Measurements from ENCODE around the gene NEGR1. TPM values are rescaled to one million over a fixed set of nuclear protein-coding genes. Genes with fewer than 3 reads are reported as not detected.

NEGR1 gene
- polyA plus RNA-seq, 3 donors, result 1.6 to 45.8 (median 10.3) TPM

- H3K27ac ChIP-seq (ENCODE audit: low read depth, low read length), result no peak overlapping the region
- WGBS, 3 donors, result 67 to 88% (median 84%) methylated on average over 4 of the region's 4 CpGs
These were observed 442.5 kb downstream of the NEGR1 start for GRCh38 chr1:71839876-71840275.

DNA sequence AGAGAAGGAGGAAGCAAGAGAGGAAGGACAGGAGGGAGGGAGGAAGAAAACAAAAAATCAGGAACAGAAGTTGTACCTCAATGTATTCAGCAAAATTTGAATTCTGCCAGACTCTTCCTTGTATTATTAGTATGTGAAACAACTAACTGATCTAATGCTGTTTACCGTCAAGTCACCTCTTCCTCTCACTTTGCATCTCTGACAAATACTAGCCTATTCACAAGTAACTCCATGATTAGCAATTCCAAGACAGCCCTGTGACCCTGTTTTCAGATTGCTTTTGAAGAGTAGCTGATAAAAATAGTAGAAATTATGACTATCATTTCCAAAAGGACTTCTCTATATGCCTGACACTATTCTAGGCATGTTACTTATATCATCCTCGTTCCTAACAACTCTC is 445.4 kb downstream of the NEGR1 start:
- WGBS, 3 donors, result 55 to 74% (median 67%) methylated on average over 2 of the region's 2 CpGs
- H3K27ac ChIP-seq (ENCODE audit: low read depth, low read length), result no peak overlapping the region

DNA sequence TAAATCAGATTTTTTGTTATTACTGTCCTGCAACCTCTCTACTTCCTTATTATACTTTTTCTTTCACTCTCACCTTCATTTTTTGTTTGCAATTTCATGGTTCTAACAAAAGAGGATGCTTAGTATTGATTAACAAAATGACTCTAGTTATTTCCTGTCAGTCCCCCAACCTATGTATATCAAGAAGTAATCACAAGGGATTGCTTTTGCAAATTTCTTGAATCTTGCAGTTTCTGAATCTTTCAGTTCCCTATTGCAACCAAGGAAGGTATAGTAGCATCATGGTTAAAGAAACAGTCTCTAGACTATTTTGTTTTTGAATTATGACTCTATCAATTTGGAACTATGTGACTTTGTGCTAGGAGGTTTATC is 446.9 kb downstream of the NEGR1 start:
- no peak overlapping the region for H3K27ac ChIP-seq (ENCODE audit: low read depth, low read length)

DNA sequence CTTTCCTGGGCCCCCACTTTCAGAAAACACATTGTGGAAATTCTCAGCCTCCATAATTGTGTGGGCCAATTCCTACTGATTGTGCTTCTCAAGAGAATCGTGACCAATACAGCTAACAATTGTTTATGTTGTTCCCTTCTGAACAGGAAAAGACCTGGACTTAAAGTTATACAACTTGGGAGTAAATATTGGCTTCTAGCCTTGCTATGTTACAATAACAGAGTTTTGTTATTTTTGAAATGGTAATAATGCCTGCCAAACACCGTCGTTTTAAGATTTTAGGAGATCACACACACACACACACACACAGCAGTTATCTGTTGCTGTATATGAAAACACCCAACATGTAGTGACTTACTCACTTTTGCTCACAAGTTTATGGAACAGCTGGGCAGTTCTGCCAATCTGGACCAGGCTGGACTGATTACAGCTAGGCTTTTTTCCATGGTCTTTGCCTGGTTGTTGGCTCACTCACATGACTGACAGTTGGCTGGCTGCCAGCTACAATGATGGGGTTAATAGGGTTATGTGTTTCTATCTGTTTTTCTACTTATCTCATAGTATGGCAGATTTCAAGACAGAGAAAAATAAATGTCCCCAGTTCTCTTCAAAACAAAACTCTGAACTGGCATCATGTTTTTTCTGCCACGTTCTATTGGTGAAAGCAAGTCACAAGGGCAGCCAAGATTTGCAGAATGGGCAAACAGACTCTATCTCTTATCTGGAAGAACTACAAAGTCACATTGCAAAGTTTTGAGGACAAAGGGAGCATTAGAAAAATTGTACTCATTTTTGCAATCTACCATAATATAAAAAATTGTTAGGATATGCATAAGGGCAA is 447.5 kb downstream of the NEGR1 start:
- H3K27ac ChIP-seq (ENCODE audit: low read depth, low read length), result no peak overlapping the region
- 33 to 59% (median 52%) methylated on average over 4 of the region's 4 CpGs for WGBS, 3 donors

- 71 to 86% (median 75%) methylated on average over 4 of the region's 4 CpGs for WGBS, 3 donors
- H3K27ac ChIP-seq (ENCODE audit: low read depth, low read length), result no peak overlapping the region
These were observed 450.7 kb downstream of the NEGR1 start for GRCh38 chr1:71831646-71832045.

GRCh38 chr1:71829346-71829745 is 453.0 kb downstream of the NEGR1 start:
- 89 to 95% (median 89%) methylated on average over 8 of the region's 8 CpGs for WGBS, 3 donors
- H3K27ac ChIP-seq (ENCODE audit: low read depth, low read length), result no peak overlapping the region

DNA sequence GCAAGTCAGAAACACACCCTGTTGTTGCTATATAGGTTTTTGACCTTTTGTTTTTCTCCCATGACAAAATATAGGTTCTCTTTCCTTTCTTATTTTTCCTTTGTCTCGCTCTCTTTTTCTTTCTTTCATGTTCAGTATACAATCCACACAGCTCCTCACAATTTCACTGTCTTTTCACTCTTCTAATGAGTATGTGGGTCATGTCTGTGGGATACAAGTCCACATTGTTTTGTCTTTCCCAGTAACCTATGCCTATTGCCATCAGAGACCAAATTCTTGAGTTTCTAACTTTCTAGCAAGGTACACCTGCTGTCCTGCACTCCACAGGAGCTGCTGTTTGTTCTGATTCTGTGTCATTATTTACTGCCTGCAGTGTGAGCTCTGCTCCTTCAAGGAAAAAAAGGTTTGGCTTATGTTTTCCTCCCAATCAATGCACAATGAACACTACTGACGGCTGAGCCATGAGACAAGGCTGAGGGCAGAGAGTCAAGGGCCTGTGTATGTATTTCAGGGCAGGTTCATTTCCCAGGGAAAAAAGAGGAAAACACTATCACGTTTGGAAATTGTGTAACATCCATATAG is 453.8 kb downstream of the NEGR1 start:
- H3K27ac ChIP-seq (ENCODE audit: low read depth, low read length), result no peak overlapping the region
- WGBS, 3 donors, result 44 to 61% (median 51%) methylated on average over 3 of the region's 3 CpGs

- no peak overlapping the region for H3K27ac ChIP-seq (ENCODE audit: low read depth, low read length)
- 54 to 80% (median 78%) methylated on average over 4 of the region's 4 CpGs for WGBS, 3 donors
These were observed 458.5 kb downstream of the NEGR1 start for GRCh38 chr1:71823708-71824305.

DNA sequence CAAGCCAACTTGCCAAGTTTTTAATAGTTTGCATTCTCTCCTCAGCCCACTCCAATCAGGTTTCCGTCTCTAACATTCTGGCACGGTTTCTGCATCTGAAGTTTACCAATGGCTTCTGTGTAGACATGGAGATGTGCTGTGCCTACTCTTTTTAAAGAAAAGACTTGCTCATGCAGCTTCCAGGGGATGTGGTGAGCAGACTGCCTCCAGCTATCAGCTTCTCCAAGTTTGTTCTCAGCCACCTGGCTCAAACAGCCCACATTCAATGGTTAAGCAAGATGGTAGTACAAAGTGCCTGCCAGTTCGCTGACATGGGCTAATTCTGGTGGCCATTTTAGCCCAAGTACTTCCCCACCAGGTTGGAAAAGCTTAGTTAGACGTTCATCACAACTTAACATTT is 465.3 kb downstream of the NEGR1 start:
- WGBS, 3 donors, result 77 to 80% (median 78%) methylated on average over 4 of the region's 4 CpGs
- no peak overlapping the region for H3K27ac ChIP-seq (ENCODE audit: low read depth, low read length)

DNA sequence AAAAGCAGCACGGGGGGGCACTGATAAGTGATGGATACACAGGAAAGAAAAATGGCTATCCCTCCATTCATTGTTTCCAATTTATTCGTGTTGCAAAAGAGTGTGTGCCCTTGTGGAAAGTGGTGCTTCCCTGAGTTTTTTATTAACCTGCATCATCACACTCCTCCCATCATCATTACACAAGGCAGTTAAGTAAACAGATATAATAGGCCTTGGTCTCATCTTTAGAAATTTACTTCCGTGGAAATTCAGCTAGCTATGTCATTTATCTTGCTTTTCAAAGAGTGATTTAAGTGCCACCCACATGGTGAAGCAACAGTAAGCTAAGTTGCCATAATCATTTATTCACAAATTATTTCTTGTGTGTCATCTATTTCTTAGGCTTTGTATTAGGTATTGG is 473.3 kb downstream of the NEGR1 start:
- no peak overlapping the region for H3K27ac ChIP-seq (ENCODE audit: low read depth, low read length)
- WGBS, 3 donors, result 48 to 64% (median 62%) methylated on average over 3 of the region's 3 CpGs

DNA sequence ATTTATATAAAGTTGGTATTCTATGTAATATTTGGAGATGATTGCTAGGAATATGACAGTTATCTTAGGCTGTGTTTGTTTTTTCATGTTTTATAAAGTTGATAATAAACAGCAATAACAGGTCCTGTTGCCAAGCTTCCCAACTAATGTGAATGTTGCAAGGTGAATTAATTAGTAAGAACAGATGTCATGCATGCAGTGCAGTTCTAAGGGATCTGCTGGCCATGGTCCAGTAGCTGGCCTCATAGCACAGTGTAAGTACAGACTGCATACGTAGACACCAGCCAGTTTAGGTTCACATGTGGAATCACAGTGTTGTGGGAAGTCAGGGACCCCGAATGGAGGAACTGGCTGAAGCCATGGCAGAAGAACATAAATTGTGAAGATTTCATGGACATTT is 478.2 kb downstream of the NEGR1 start:
- 64 to 88% (median 86%) methylated on average over 2 of the region's 2 CpGs for WGBS, 3 donors
- H3K27ac ChIP-seq (ENCODE audit: low read depth, low read length), result no peak overlapping the region

GRCh38 chr1:71796006-71796405 is 486.3 kb downstream of the NEGR1 start:
- H3K27ac ChIP-seq (ENCODE audit: low read depth, low read length), result no peak overlapping the region

DNA sequence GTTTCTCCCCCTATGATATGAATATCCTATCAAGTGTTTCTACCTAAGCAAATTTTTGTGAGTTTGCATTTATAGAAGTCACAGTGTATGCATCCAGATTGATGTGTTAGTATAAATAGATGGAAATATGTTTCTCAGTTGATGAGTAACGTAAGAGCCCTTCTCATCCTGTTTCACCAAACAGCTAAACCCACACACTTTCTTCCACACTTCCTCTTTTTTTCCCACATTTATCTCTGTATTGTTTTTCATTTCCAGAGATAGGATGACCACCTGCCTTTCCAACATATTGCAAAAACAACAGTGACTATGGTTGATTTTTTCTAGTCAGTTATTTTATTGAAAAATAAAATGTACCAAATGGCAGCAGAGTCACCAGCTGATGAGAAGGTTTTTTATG is 490.1 kb downstream of the NEGR1 start:
- 44 to 91% (median 50%) methylated on average over 1 of the region's 1 CpG for WGBS, 3 donors
- no peak overlapping the region for H3K27ac ChIP-seq (ENCODE audit: low read depth, low read length)

- WGBS, 3 donors, result 33 to 67% (median 63%) methylated on average over 1 of the region's 1 CpG
- H3K27ac ChIP-seq (ENCODE audit: low read depth, low read length), result no peak overlapping the region
These were observed 494.2 kb downstream of the NEGR1 start for GRCh38 chr1:71788113-71788512.

- WGBS, 3 donors, result 33 to 73% (median 65%) methylated on average over 1 of the region's 1 CpG
- H3K27ac ChIP-seq (ENCODE audit: low read depth, low read length), result no peak overlapping the region
These were observed 494.6 kb downstream of the NEGR1 start for GRCh38 chr1:71787699-71788098.

DNA sequence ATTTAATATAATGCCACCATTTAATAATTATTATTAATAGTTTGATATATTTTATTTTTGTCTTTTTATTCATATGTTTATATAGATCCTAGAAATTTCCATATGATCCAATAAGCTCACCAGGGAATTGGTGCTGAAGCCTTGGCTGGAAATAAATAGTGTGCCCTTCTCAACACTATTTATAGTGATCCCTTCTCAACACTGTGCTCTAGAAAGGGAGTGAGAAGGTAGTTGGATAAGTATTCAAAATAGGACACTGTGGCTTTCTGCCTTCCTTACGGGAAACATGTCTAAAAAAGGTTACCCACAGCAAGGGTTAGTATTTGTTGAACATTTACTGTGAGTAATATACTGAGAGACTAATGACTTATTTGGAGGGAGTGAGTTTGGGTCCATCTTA is 496.1 kb downstream of the NEGR1 start:
- no peak overlapping the region for H3K27ac ChIP-seq (ENCODE audit: low read depth, low read length)
- WGBS, 3 donors, result 81 to 93% (median 88%) methylated on average over 1 of the region's 1 CpG

DNA sequence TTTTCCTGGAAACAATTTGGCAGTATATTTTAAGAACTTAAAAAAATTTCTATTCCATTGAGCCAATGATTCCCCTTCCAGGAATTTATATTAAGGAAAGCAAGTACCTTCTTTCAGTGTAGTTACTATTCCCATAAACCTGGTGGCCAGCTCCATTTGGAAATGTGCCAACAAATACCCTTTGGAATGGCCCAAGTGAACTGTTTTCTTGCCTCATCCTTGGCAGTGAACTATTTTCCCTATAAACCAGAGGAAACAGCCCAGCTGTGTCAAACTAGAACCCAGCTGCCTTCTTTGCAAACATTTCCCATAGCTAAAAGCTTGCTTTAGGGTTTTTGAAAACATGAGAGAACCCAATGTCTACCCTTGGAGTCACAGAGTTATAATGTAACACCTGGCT is 496.9 kb downstream of the NEGR1 start:
- no peak overlapping the region for H3K27ac ChIP-seq (ENCODE audit: low read depth, low read length)

GRCh38 chr1:71785000-71785399 is 497.3 kb downstream of the NEGR1 start:
- H3K27ac ChIP-seq (ENCODE audit: low read depth, low read length), result no peak overlapping the region
- 52 to 74% (median 58%) methylated on average over 3 of the region's 3 CpGs for WGBS, 3 donors

DNA sequence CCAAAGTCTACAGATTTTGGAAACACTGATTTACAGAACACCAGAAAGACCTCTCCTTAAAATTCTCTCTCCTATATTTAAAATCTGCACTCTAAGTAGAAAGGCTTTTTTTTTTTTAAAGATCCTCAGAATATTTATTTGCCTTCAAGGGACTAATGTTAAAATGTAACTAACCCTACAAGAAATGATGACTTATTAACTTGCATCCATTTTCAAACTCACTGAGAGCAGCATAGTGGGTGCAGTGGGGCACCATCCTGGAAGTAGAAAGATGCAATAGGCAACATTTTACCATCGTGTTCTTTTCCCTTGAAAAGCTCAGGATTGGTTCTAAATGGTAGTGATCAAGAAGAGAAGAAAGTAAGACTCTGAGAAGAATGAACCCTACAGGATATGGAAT is 498.1 kb downstream of the NEGR1 start:
- H3K27ac ChIP-seq (ENCODE audit: low read depth, low read length), result no peak overlapping the region
- 76 to 82% (median 77%) methylated on average over 1 of the region's 1 CpG for WGBS, 3 donors

- WGBS, 3 donors, result 26 to 52% (median 46%) methylated on average over 2 of the region's 2 CpGs
- H3K27ac ChIP-seq (ENCODE audit: low read depth, low read length), result no peak overlapping the region
These were observed 499.3 kb downstream of the NEGR1 start for GRCh38 chr1:71783071-71783470.
